Astrocyte (in vitro differentiated cells and primary cell): ENCODE measurements around the gene TGOLN2. TPM values are rescaled to one million over a fixed set of nuclear protein-coding genes. Genes with fewer than 3 reads are reported as not detected.

Experiments used
- DNase-seq: peaks from one replicate; pipeline ENCODE4 v3.0.0-alpha.2; 2010; ENCODE audit warnings: low read depth
- FAIRE-seq: peaks from 2 replicates; lab custom pipeline; 2011; peaks lifted over from hg19 to GRCh38; lab: Jason Lieb, UNC
- H2AFZ ChIP-seq: 2 replicates; pipeline ENCODE4 v1.6.0; 2012; ENCODE audit warnings: low read depth, low read length, inconsistent platforms
- H3K27ac ChIP-seq: 2 replicates; pipeline ENCODE4 v1.5.1; 2011; ENCODE audit warnings: low read depth, low read length, inconsistent platforms
- H3K27me3 ChIP-seq: 2 replicates; pipeline ENCODE4 v1.6.0; 2011; ENCODE audit warnings: low read length, inconsistent platforms; ENCODE audit not compliant: insufficient read depth
- H3K36me3 ChIP-seq: 2 replicates; pipeline ENCODE4 v1.5.1; 2011; ENCODE audit warnings: low read length, inconsistent platforms; ENCODE audit not compliant: insufficient read depth
- H3K4me1 ChIP-seq: 2 replicates; pipeline ENCODE4 v1.5.1; 2011; ENCODE audit warnings: low read length, inconsistent platforms; ENCODE audit not compliant: insufficient read depth
- H3K4me2 ChIP-seq: 2 replicates; pipeline ENCODE4 v1.6.0; 2012; ENCODE audit warnings: low read length, inconsistent platforms
- H3K4me3 ChIP-seq: 2 replicates; pipeline ENCODE4 v1.5.1; 2011; ENCODE audit warnings: low read depth, mild to moderate bottlenecking, low read length, inconsistent platforms; ENCODE audit not compliant: insufficient read depth
- H3K79me2 ChIP-seq: 2 replicates; pipeline ENCODE4 v1.6.0; 2012; ENCODE audit warnings: mild to moderate bottlenecking, low read length, inconsistent platforms; ENCODE audit not compliant: insufficient read depth
- H3K9ac ChIP-seq: 2 replicates; pipeline ENCODE4 v1.6.0; 2012; ENCODE audit warnings: mild to moderate bottlenecking, low read length, inconsistent platforms
- H3K9me3 ChIP-seq: 2 replicates; pipeline ENCODE4 v1.5.1; 2012; ENCODE audit warnings: low read depth, mild to moderate bottlenecking, low read length, inconsistent platforms; ENCODE audit not compliant: insufficient read depth
- H4K20me1 ChIP-seq: 2 replicates; pipeline ENCODE4 v1.6.0; 2012; ENCODE audit warnings: low read length, inconsistent platforms; ENCODE audit not compliant: insufficient read depth
- H3K27ac Mint-ChIP-seq: one replicate; pipeline ENCODE4 v1.8.0; 2021; ENCODE audit warnings: mild to moderate bottlenecking, mixed read lengths; ENCODE audit not compliant: unreplicated experiment
- H3K27me3 Mint-ChIP-seq: one replicate; pipeline ENCODE4 v1.8.0; 2021; ENCODE audit warnings: low read depth, mixed read lengths; ENCODE audit not compliant: unreplicated experiment
- H3K36me3 Mint-ChIP-seq: one replicate; pipeline ENCODE4 v1.8.0; 2021; ENCODE audit warnings: low read depth, mixed read lengths; ENCODE audit not compliant: unreplicated experiment
- H3K4me1 Mint-ChIP-seq: one replicate; pipeline ENCODE4 v1.8.0; 2021; ENCODE audit warnings: low read depth, mixed read lengths; ENCODE audit not compliant: unreplicated experiment
- H3K4me3 Mint-ChIP-seq: one replicate; pipeline ENCODE4 v1.8.0; 2021; ENCODE audit warnings: mild to moderate bottlenecking, moderate library complexity, mixed read lengths; ENCODE audit not compliant: unreplicated experiment
- H3K9me3 Mint-ChIP-seq: one replicate; pipeline ENCODE4 v1.8.0; 2021; ENCODE audit warnings: mild to moderate bottlenecking, mixed read lengths; ENCODE audit not compliant: unreplicated experiment
- EZH2 ChIP-seq: IDR thresholded peaks from 2 replicates; pipeline ENCODE4 v1.6.1; 2012; ENCODE audit warnings: mild to moderate bottlenecking, low read length, inconsistent platforms; ENCODE audit not compliant: insufficient read depth
- total RNA-seq: library from RNA; stranded (reverse); gene quantifications from 2 replicates; pipeline ENCODE4 v1.2.1, GENCODE V29; 2021
- TF ChIP-seq, protein P1 (sequence below): IDR thresholded peaks from 2 replicates; pipeline ENCODE4 v1.5.1; 2011; ENCODE audit warnings: low read depth, mild to moderate bottlenecking, inconsistent platforms, low read length, moderate library complexity; ENCODE audit not compliant: insufficient read depth

Gene TGOLN2
- total RNA-seq, 1 donor from 2014 or later, result 86.7 TPM

DNA sequence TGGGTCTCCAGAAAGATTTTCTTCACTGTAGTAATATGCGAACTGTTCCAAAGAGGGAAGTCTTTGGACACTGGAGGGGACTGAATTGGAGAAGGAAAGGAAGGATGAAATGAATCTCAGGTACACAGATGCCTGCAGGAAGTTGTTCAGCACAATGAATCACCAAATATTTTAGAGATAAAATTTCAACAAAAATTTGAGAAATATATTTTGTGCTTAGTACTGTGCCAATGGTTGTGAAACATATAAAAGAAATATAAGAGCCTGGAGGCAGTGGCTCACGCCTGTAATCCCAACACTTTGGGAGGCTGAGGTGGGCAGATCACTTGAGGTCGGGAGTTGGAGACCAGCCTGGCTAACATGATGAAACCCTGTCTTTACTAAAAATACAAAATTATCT lies 29.9 kb upstream of the TGOLN2 start:
- Mint-ChIP-seq H3K4me3 (no peak overlapping the region), H3K27ac (no peak overlapping the region), H3K27me3 (no peaks in the 10 kb centered on the region), H3K9me3 (peaks cover 2% of the 10 kb centered on the region), H3K36me3 (peaks cover 10% of the 10 kb centered on the region), H3K4me1 (peaks cover 10% of the 10 kb centered on the region)
- Histone ChIP-seq H3K27ac (no peak overlapping the region), H3K4me3 (no peak overlapping the region), H4K20me1 (no peaks in the 10 kb centered on the region), H3K36me3 (no peaks in the 10 kb centered on the region), H3K27me3 (no peaks in the 10 kb centered on the region), H3K9me3 (no peaks in the 10 kb centered on the region), H3K4me1 (peaks cover 9% of the 10 kb centered on the region), H3K9ac (no peak overlapping the region), H3K4me2 (no peak overlapping the region), H3K79me2 (peaks cover 33% of the 10 kb centered on the region), H2AFZ (no peak overlapping the region)
- FAIRE-seq, result no peak
- TF ChIP-seq, protein P1, sequence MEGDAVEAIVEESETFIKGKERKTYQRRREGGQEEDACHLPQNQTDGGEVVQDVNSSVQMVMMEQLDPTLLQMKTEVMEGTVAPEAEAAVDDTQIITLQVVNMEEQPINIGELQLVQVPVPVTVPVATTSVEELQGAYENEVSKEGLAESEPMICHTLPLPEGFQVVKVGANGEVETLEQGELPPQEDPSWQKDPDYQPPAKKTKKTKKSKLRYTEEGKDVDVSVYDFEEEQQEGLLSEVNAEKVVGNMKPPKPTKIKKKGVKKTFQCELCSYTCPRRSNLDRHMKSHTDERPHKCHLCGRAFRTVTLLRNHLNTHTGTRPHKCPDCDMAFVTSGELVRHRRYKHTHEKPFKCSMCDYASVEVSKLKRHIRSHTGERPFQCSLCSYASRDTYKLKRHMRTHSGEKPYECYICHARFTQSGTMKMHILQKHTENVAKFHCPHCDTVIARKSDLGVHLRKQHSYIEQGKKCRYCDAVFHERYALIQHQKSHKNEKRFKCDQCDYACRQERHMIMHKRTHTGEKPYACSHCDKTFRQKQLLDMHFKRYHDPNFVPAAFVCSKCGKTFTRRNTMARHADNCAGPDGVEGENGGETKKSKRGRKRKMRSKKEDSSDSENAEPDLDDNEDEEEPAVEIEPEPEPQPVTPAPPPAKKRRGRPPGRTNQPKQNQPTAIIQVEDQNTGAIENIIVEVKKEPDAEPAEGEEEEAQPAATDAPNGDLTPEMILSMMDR, result no peak
- TF ChIP-seq EZH2, result no peak
- DNase-seq, result no peak

DNA sequence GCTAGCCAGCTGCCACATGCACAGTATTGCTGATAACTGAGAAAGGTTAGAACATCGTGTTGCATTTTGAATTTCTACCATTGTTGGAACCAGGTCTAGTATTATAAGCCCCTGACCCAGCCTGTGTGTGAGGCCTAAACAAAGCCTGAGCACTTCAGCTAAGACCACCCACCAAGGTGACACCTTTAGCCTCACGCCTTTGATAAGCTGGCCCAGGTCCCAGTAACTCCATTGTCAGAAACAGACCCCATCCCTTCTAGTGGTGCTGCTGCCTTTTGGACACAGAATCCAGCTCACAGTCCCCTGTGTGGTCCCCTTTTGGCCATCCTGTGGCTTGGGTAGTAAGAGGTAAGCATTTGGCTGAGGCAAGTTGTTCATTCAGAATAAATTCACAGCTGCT lies 28.4 kb upstream of the TGOLN2 start:
- H3K9me3 ChIP-seq, result no peaks in the 10 kb centered on the region
- peaks cover 6% of the 10 kb centered on the region for H3K36me3 Mint-ChIP-seq
- no peak overlapping the region for H3K27ac Mint-ChIP-seq
- DNase-seq, result no peak
- H4K20me1 ChIP-seq, result peaks cover 11% of the 10 kb centered on the region
- H3K27ac ChIP-seq, result no peak overlapping the region
- no peaks in the 10 kb centered on the region for H3K27me3 ChIP-seq
- H3K36me3 ChIP-seq, result peaks cover 3% of the 10 kb centered on the region
- peaks cover 37% of the 10 kb centered on the region for H3K79me2 ChIP-seq
- no peak for FAIRE-seq
- H3K4me1 ChIP-seq, result peaks cover 9% of the 10 kb centered on the region
- no peak overlapping the region for H3K9ac ChIP-seq
- H3K4me3 Mint-ChIP-seq, result peak overlapping the region; percentile 20
- H3K27me3 Mint-ChIP-seq, result no peaks in the 10 kb centered on the region
- no peak overlapping the region for H3K4me2 ChIP-seq
- no peaks in the 10 kb centered on the region for H3K9me3 Mint-ChIP-seq
- no peak overlapping the region for H2AFZ ChIP-seq
- no peak overlapping the region for H3K4me3 ChIP-seq
- peaks cover 11% of the 10 kb centered on the region for H3K4me1 Mint-ChIP-seq
- TF ChIP-seq EZH2, result no peak
- TF ChIP-seq, protein P1, result no peak

DNA sequence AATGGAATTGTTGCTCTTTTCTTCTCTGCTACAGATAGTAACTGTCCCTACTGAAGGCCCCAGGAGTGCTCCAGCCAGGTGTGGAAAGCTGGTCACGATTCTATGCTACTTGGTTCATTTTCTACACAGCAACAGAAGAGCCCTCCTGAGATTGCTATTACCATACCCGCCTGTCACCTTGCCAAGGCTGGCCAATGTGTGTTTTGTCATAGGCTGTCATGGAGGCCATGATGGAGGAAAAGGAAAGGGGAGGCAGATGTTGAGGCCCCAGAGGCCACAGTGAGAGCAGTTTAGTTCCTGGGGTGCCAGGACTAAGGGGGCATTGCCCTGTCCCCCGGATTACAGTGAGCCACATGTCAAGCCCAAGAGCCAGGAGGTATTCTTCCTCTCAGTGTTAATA lies 27.7 kb upstream of the TGOLN2 start:
- Histone ChIP-seq H3K79me2 (peaks cover 37% of the 10 kb centered on the region), H3K36me3 (peaks cover 4% of the 10 kb centered on the region), H3K27ac (no peak overlapping the region), H3K9ac (peak overlapping the region; percentile 97), H3K4me1 (peaks cover 9% of the 10 kb centered on the region), H2AFZ (peak overlapping the region; percentile 99), H3K27me3 (no peaks in the 10 kb centered on the region), H3K9me3 (no peaks in the 10 kb centered on the region), H3K4me2 (peak overlapping the region; percentile 98), H3K4me3 (peak overlapping the region; percentile 97), H4K20me1 (peaks cover 11% of the 10 kb centered on the region)
- Mint-ChIP-seq H3K27me3 (no peaks in the 10 kb centered on the region), H3K9me3 (no peaks in the 10 kb centered on the region), H3K36me3 (peaks cover 11% of the 10 kb centered on the region), H3K4me3 (peak overlapping the region; percentile 99), H3K27ac (peak overlapping the region; percentile 34), H3K4me1 (peaks cover 11% of the 10 kb centered on the region)
- no peak for FAIRE-seq
- TF ChIP-seq EZH2, result no peak
- TF ChIP-seq, protein P1, result no peak
- no peak for DNase-seq
